HG02798 (cell line): ENCODE results near the gene R3HDM4.
"Not testable (repeated sequence)": the region's sequence is repeated elsewhere in the genome, so short reads cannot be mapped to it uniquely, and the experiment has no call there.

Source experiments
- ATAC-seq: cut with Tn5 transposase; IDR thresholded peaks from one replicate; pipeline ENCODE4 v1.9.1; 2021; ENCODE audit warnings: mild to moderate bottlenecking; ENCODE audit not compliant: unreplicated experiment, poor library complexity

Gene R3HDM4

DNA sequence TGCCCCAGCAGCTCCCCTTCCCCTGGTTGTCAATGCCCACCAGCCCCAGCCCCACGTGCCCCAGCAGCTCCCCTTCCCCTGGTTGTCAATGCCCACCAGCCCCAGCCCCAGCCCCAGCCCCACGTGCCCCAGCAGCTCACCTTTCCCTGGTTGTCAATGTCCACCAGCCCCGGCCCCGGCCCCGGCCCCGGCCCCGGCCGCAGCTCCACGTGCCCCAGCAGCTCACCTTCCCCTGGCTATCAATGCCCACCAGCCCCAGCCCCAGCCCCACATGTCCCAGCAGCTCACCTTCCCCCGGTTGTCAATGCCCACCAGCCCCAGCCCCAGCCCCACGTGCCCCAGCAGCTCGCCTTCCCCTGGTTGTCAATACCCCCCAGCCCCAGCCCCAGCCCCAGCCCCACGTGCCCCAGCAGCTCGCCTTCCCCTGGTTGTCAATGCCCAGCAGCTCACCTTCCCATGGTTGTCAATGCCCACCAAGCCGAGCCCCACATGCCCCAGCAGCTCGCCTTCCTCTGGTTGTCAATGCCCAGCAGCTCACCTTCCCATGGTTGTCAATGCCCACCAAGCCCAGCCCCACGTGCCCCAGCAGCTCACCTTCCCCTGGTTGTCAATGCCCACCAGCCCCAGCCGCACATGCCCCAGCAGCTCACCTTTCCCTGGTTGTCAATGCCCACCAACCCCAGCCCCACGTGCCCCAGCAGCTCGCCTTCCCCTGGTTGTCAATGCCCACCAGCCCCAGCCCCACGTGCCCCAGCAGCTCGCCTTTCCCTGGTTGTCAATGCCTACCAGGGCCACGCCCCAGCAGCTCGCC is 34.1 kb downstream of the R3HDM4 start:
- ATAC-seq: not testable (repeated sequence)

DNA sequence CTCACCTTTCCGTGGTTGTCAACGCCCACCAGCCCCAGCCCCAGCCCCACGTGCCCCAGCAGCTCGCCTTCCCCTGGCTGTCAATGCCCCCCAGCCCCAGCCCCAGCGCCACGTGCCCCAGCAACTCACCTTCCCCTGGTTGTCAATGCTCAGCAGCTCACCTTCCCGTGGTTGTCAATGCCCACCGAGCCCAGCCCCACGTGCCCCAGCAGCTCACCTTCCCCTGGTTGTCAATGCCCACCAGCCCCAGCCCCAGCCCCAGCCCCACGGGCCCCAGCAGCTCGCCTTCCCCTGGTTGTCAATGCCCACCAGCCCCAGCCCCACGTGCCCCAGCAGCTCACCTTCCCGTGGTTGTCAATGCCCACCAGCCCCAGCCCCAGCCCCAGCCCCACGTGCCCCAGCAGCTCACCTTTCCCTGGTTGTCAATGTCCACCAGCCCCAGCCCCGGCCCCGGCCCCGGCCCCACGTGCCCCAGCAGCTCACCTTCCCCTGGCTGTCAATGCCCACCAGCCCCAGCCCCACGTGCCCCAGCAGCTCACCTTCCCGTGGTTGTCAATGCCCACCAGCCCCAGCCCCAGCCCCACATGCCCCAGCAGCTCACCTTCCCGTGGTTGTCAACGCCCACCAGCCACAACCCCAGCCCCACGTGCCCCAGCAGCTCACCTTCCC is 34.9 kb downstream of the R3HDM4 start:
- ATAC-seq: not testable (repeated sequence)

DNA sequence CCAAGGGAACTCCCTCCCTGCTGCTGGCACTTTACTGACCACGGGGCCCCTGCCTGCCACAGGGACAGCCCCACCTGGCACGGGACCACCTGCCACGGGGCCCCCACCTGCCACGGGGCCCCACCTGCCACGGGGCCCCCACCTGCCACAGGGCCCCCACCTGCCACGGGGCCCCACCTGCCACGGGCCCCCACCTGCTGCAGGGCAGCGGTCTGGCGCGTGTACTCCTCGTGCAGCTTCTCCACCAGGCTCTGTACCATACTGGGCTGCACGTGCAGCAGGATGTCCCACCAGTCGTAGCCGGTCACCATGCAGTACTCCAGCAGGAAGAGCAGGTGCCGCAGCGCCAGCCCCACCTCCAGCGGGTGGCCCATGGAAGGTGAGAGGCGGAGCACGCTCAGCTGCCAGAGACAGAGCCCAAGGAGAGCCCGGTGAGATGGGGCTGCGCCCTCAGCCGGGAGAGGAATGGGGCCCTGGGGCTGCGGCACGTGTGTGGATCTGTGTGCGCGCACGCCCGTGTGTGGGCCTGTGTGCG is 36.2 kb downstream of the R3HDM4 start:
- no peak for ATAC-seq

DNA sequence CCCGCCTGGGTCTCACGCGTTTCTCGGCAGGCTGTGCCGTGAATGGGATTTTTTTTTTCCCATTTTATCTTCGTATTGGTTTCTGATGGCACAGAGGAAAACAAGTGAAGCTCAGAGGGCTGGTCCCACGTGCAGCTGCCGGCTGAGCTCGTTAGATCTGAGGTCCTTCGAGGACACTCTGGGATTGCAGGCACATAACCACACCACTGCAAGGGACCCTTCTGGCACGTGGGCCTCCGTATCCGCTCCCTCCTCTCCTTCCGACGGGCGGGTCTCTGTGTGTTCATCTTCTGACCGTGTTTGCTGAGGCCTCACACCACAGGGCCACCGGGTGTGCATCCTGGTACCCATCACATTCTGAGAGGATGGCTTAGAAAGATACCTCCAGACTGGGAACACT is 36.9 kb downstream of the R3HDM4 start:
- ATAC-seq: no peak

DNA sequence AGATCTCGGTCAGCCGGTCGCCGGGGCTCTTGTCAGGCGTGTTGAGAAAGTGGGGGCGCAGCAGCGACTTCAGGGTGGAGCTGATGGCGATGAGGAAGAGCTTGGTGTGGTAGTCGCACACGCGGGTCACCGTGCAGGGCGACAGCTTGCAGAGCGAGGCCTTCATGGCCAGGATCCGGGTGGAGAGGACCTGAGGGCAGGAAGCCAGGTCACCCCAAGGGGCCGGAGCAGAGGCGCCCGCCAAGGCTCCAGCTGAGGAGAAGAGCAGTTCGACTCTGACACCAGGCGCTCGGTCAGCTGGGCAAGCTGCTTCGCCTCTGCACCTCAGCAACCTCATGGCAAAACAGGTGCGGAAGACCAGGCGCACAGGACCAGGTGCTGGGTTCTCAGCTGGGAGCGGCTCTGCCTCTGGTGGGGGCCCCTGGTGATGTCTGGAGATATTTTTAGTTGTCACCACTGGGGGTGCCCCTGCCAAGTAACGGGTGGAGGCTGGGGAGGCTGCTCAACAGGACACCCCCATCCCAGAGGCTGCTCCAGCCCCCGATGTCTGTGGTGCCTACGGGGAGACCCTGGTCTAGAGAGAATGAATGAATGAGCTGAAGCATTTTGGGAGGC is 37.6 kb downstream of the R3HDM4 start:
- no peak for ATAC-seq

DNA sequence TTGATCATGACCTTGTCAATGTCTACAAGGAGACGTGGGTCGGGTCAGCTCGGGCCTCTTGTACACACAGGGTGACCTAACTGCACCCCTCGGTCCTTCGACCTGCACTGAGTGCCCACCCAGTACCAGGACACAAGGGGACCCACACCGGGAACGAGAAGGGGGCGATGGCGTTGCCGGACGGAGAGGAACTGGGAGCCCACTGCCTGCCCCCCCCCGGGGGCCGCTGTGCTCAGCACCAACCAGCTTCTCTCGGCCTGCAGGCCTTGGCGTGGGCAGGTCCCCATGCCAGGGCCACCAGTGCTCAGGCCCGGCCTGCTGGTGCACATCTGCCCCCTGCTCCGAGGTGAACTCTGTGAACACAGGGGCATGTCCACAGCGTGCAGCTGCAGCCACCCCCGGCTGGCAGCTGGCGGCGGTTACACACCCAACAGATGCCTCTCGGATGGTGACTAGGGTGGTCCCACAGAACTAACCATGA is 39.4 kb downstream of the R3HDM4 start:
- ATAC-seq: no peak

DNA sequence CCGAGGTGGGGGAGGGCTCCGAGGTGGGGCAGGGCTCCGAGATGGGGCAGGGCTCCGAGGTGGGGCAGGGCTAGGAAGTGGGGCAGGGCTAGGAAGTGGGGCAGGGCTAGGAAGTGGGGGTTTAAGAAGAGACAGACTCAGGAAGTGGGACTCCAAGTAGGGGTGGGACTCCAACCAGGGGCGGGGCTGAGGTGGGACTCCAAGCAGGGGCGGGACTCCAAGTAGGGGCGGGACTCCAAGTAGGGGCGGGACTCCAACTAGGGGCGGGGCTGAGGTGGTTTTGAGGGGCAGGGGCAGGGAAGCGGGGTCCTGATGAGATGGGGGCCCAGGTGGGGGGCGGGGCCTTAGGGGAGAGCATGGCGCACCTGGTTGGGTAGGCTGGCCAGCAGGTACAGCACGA is 39.9 kb downstream of the R3HDM4 start:
- ATAC-seq: no peak

DNA sequence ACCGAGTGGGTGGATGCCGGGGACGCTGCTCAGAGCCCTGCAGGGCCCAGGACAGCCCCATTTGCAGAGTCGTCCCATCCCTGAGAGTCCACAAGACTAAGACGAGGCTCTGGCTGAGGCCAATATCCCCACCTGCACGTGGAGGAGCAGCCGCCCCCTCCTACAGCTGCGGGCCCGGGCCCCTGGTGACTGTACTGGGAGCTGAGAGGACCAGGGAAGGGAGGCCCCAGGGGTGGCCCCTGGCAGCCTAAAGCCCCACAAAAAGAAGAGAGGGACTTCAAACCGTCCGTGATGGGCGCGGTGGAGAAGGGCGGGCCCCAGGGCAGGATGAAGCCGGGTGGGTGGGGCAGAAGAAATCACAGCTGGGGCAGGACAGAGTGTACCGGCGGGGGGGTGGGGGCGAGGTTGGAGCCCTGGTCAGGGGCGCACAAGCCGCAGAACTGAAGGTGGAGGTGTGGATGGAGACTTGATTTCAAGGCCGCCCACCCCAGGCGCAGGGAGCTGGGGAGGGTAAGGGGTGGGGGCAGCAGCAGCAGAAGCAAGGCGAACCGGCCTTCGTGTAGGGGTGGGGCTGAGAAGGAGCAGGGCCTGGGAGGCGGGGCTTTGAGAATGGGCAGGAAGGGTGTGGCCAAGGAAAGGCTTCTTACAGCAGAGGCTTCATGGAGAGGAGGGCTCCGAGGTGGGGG is 40.6 kb downstream of the R3HDM4 start:
- no peak for ATAC-seq

DNA sequence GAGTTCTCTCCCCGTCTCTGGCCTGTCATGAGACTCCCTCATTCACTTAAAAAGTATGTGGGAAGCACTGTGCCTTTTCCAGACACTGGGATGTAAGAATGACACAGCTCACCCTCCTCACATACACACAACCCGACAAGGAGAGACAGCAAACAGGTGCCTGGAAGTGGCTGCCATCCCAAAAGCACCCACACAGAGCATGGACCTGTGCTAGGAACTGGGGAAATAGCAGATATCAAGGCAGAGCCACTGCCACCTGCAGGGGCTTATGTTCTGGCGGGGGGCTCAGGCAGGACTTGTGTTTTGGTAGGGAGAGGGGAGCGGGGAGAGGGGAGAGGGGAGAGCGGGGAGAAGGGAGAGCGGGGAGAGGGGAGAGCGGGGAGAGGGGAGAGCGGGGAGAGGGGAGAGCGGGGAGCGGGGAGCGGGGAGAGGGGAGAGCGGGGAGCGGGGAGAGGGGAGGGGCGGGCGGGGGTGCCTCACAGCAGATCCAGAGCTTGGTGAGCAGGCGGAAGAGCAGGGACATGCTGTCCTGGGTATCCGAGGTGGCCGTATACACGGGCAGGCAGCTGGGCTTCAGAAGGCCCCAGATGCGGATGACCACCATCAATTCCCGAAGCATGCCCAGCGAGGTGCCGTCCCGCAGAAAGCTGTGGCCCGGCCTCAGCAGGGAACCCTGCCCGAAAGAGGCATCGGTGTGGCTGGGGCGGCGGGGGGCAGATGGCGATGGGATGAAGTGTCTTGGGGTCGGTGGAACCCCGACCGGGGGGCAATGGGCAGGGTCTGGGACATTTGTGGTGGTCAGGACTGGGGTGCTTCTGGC is 41.4 kb downstream of the R3HDM4 start:
- ATAC-seq: no peak

DNA sequence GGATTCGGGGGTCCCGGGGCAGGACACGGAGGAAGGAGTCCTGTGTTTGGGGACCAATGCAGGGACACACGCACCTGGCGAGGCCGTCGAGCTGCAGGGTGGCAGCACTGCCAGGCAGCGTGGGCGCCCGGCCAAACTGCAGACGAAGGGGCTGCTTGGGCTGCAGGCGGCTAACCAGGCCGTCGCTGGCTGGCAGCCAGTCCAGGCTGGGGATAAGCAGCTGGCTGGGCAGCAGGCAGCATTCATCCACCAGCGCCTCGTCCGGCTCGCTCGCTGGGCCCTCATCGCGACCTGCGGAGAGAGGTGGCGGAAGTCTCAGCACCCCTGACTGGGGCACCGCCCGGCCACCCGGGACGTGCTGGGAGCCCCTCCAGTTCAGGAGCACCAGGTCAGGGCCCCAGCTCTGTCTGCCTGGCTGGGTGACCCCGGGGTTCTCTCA is 42.0 kb downstream of the R3HDM4 start:
- no peak for ATAC-seq

DNA sequence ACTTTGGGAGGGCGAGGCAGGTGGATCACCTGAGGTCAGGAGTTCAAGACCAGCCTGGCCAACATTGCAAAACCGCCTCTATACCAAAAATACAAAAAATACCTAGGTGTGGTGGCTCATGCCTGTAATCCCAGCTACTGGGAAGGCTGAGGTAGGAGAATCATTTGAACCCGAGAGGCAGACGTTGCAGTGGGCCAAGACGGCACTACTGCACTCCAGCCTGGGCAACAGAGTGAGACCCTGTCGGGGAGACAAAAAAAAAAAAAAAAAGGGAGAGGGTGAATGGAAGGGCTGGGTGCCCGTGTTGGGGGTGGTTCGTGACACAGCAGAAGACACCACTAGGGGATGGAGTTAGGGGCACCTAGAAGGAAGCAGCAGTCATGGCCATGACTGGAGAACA is 42.7 kb downstream of the R3HDM4 start:
- ATAC-seq: no peak

DNA sequence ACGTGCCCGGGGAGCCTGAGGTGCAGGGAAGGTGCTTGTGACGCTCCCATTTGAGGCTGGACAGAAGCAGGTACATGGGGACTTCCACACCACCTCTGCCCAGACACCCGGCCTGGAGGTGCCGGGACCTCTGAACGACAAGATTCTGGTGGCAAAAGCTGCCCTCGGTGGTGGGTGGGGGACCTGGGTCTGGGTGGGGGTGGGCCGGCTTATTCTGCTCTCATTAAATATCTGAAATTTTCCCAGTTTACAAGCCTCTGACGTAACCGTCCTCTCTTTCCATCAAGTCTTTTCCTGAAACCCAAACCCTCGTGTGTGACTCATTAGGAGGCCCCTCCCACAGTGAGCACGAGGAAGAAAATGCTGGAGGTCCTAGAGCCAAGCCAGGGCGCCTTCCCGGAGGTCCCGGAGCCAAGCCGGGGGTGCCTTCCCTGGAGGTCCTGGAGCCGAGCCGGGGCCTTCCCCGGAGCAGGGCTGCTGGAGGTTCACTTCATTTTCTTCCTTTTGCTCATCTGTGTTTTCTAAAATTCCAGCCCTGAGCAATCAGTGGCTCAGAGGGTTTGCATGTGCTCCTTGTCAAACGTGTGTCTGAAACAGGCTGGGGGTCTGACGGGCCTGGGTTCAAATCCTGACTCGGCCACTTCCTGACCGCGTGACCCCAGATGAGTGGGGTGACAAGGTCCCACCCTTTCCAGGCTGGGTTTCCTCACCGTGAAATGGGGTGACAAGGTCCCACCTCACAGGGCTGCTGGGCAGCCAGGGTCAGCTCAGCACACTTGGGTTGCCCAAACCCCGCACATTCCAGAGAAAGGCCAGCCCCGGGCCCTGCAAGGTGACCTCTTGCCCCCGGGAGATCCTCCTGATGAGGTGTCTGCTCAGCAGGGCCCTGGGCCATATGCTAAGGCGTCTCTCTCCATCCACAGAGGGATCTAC is 43.5 kb downstream of the R3HDM4 start:
- ATAC-seq: no peak

DNA sequence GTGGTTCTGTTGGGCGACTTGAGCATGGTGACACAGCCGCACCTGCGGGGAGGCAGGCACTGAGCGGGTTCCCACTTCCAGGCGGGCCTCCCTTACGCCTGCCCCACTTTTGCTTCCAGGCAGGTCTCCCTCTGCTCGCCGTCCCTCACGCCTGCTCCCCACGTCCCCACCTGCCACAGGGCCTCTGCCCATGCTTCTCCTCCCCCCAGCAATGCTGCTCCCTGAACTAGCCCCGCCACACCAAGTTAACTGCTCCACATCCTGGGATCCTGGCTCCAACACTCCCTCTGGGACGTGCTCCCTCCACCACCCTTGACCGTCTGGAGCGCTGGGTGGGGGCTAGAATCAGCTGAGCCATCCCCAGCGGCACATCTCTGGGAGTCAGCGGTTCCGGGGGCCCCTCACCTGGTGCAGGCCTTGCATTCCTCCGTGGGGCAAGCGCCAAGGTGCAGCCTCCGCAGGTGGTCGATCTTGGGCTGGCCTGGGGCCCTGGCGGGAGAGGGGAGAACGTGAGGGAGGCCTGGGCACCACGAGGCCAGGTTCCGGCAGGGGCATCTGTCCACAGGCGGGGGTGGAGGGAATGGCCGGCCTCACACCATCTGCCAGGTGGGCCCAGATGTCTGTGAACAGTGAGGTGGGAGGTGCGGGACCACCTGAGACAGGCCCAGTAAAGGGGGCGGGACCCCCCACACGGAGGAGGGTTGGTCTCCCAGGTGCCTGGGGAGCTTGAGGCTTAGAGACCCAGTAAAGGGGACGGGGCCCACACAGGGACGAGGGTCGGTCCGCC is 44.4 kb downstream of the R3HDM4 start:
- no peak for ATAC-seq

DNA sequence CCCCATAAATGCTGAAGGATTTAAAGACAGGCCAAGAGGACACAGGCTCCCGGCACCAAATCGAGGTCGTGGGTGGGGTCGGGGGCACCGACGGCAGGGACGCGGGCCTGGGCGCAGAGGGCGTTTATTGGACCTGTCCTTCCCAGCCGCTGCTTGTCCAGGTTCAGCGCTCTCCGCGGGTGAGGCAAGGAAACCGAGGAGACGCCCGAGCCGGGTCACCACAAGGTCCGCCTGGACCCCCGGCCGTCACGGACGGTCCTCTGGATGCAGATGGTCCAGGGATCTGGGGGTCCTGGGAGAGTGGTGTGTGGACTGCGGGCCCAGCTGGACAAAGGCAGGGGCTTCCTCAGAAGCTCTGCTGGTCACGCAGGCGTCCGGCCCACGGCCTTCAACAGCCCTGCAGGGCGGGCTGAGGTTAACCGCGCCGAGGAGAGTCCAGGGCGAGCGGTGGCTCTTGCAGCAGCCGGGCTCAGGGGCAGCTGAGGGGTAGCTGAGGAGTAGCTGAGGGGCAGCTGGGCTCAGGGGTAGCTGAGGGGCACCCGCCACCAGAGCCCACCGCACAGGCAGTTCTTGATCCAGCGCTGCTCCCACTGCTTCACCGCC is 45.1 kb downstream of the R3HDM4 start:
- no peak for ATAC-seq

DNA sequence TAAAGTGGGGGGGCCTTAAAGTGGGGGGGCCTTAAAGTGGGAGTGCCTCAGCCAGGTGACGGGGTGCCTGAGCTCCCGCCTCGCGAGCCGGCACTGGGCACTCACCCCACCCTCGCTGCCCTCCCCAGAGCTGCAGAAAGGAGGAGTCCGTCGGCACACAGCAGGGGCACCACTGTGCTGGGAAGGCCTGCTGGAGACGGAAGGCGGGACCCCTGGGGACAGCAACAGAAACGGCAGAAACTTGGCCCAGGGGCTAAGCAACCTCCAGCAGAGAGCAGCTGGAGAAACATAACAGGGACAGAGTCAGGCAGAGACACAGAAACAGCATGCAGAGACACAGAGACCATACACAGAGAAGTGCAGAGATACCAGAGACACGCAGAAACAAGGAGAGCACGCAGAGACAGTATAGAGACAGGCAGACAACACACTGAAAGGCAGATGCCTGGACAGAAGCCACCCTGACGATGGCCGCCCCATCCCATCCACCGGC is 45.7 kb downstream of the R3HDM4 start:
- ATAC-seq: no peak

DNA sequence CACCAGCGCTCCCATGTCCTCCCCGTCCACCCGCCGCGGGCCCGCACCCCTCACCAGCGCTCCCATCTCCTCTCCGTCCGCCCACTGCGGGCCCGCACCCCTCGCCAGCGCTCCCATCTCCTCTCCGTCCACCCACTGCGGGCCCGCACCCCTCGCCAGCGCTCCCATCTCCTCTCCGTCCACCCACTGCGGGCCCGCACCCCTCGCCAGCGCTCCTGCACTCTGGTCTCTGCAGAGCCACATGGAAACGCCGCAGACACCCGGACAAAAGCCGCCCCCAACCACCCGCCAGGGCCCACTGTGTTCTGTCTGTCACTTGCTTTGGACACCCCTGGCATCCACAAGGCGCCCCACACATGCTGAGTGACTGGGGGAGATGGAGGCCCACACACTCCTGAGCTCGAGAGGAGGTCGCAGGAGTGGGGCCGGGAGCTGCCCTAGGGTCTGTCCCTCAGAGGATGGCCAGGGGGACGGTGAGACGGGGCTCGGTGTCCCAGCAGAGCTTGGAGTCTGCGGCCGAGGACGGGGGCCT is 46.2 kb downstream of the R3HDM4 start:
- ATAC-seq: no peak

DNA sequence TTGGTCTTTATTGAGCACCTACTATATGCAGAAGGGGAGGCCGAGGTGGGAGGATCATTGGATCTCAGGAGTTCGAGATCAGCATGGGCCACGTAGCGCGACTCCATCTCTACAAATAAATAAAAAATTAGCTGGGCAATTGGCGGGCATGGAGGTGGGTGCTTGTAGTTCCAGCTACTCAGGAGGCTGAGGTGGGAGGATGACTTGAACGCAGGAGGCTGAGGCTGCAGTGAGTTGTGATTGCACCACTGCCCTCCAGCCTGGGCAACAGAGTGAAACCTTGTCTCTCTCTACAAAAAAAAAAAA is 49.8 kb downstream of the R3HDM4 start:
- no peak for ATAC-seq
